GM21529 (cell line): ENCODE results near the gene ADGRV1.
"Not testable (repeated sequence)": the region's sequence is repeated elsewhere in the genome, so short reads cannot be mapped to it uniquely, and the experiment has no call there.

ENCODE experiments used
- ATAC-seq: cut with Tn5 transposase; IDR thresholded peaks from one replicate; pipeline ENCODE4 v1.9.1; 2021; ENCODE audit not compliant: unreplicated experiment

Gene ADGRV1

DNA sequence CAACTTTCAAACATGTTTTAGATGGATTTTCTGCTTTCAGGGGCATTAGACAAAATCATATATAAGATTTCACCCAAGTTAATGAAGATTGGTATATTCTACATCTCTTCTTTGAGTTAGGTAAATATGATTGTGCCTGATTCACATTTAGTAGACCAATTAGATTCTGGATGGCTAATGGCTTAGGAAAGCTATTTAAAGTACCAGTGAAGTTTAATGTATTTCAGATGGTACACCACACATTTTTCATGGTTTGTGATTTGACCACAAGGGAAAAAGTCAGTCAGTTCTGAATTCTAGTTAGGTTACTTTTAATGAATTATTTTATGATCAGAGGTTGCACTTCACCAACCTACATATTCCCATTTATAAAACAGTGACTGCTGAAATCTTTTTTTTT is 409.7 kb downstream of the ADGRV1 start:
- no peak for ATAC-seq

DNA sequence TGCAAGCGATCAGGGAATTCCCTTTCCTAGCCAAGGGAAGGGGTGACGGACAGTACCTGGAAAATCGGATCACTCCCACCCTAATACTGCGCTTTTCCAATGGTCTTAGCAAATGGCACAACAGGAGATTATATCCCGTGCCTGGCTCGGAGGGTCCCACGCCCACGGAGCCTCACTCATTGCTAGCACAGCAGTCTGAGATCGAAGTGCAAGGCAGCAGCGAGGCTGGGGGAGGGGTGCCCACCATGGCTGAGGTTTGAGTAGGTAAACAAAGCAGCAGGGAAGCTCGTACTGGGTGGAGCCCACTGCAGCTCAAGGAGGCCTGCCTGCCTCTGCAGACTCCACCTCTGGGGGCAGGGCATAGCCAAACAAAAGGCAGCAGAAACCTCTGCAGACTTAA is 411.3 kb downstream of the ADGRV1 start:
- not testable (repeated sequence) for ATAC-seq

DNA sequence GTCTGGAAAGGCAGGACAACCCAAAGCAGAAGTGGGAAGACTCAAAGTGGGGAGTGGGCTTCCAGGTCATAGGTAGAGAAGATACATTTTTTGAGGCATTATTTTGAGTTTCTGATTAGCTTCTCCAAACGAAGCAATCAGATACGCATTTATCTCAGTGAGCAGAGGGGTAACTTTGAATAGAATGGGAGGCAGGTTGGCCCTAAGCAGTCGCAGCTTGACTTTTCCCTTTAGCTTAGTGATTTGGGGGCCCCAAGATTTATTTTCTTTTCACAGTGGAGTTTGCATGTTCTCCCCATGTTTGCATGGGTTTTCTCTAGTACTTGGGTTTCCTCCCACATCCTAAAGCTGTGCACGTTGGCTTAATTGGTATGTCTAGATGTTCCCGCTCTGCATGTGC is 422.6 kb downstream of the ADGRV1 start:
- no peak for ATAC-seq

DNA sequence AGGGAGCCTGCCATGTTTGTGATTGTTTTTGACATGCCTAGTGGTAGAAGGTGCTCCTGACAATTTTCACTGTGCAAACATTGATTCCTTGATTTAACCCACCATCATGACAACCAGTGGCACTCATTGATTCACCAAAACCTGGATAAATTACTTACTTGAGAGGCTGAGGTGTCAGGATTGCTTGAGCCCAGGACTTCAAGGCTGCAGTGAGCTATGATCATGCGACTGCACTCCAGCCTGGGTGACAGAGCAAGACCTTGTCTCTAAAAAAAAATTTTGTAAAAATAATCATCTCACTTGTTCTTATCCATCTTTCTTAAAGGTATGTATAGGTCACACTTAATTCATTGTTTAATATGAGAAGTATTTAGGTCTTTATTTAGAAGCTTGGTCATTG is 423.2 kb downstream of the ADGRV1 start:
- ATAC-seq = no peak

DNA sequence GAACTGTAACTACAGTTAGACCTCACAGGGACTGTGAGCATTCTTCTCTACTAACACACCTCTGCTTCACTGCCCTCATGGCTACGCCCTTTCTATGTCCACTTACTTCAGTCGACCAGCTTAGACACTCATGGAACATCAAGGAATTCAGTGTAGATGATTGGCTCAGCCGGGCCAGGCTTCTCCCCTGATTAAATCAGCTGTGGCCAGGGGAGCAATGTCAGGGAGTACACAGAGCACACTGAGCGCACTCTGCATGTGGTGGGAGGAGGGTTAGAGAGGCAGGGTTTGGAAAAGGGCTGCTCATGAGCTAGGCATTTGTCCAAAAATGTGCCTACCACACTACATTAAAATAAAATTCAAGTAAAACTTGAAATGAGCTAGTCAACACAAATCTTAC is 424.0 kb downstream of the ADGRV1 start:
- ATAC-seq = no peak

GRCh38 chr5:90983148-90983547 is 424.6 kb downstream of the ADGRV1 start:
- ATAC-seq = no peak

DNA sequence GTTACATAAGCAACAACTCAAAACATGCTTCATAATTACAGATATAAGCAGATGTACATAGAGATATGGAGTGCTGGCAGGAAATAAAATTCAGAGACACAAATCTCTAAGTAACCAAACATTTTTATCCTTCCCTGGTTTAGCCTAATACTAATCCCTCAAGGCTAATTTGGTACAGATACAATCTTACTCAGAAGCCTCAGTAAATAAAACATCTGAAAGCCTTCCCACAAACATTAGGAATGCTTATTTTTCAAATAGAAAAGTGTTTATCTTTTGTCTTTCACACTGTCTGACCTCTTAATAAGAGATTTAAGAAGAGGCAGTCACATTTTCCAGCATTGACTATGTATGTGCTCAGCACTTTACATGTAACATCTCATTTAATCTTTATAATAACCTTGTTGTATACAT is 425.1 kb downstream of the ADGRV1 start:
- ATAC-seq = no peak

- no peak for ATAC-seq
Observed at GRCh38 chr5:90985341-90985740, 426.7 kb downstream of the ADGRV1 start.

- ATAC-seq = no peak
Observed at GRCh38 chr5:90987726-90988125, 429.1 kb downstream of the ADGRV1 start.

- ATAC-seq = no peak
Observed at GRCh38 chr5:90991201-90991600, 432.6 kb downstream of the ADGRV1 start.

DNA sequence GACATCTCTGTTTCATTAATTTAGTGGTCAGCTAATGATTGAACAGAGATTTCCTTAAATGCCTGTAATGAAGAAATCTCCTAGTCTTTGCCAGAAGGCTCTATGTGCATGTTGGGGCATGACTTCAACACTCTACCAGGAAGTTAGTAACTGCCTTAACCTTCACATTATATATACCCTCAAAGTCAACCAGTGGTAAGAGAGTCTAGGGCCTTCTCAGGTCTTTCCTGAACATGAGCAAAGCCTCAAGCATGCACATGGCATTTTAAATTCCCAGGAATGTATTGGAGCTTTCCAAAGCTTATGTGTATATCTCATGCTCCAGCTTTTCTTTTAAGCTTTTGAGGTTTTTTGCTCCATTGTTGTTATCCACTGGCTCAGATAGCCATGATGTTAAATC is 436.2 kb downstream of the ADGRV1 start:
- ATAC-seq = no peak

DNA sequence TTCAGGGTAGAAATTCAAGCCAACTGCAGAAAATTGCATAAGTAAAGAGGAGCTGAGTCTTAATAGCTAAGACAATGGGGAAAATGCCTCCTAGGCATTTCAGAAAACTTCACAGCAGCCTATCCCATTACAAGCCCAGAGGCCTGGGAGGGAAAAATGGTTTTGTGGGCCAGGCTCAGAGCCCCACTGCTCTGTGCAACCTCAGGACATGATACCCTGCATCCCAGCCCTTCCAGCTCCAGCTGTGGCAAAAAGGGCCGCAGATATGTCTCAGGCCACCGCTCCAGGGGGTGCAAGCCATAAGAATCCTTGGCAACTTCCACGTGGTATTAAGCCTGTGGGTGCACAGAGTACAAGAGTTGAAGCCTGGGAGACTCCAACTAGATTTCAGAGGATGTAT is 437.5 kb downstream of the ADGRV1 start:
- no peak for ATAC-seq

DNA sequence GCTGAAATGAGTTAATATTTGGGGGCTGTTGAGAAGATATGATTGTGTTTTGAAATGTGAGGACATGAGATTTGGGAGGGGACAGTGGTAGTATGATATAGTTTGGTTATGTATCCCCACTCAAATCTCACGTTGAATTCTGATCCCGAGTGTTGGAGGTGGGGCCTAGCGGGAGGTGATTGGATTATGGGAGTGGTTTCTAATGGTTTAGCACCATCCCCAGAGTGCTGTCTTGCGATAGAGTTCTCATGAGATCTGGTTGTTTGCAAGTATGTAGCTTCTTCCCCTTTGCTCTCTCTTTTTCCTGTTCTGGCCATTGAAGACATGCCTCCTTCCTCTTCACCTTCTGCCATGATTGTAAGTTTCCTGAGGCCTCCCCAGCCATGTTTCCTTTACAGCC is 438.5 kb downstream of the ADGRV1 start:
- no peak for ATAC-seq

GRCh38 chr5:91000743-91001142 is 442.1 kb downstream of the ADGRV1 start:
- ATAC-seq = no peak

DNA sequence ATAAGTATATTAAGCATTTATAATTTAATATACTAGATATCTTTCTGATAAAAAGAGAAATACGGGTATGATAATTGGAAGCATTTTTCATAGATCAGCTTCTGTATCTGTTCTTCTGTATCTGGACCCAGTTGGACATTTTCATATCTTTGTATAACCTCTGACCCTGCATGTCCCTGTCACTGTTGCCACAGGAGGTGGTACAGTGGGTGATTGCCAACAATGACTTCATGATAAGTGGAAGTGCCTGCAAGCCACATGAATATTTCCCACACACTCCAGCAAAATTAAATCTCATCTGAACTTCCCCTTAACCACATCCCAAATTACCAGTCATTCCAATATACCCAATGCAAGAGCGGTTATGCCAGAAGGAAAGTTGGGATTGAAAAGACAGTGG is 448.1 kb downstream of the ADGRV1 start:
- no peak for ATAC-seq

GRCh38 chr5:91007251-91007650 is 448.7 kb downstream of the ADGRV1 start:
- ATAC-seq = no peak

- ATAC-seq = no peak
Observed at GRCh38 chr5:91007780-91008402, 449.3 kb downstream of the ADGRV1 start.

DNA sequence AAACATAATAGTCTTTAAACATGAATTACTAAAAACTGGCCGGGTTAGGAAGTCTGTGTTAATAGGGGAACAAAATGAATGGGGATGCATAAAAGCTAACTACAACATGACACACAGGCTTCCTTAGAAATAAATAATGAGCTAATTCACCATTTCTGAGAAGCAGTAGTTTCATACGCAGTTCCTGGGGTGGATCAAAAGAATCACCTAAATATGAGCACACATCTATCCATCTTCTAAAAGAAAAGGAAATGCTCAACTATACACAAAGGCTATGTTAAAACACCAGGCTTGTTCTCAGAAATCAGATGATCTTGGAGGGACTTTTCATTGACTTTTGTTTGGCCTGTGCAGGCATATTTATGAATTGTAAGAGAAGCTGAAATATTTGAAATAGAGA is 451.5 kb downstream of the ADGRV1 start:
- no peak for ATAC-seq

DNA sequence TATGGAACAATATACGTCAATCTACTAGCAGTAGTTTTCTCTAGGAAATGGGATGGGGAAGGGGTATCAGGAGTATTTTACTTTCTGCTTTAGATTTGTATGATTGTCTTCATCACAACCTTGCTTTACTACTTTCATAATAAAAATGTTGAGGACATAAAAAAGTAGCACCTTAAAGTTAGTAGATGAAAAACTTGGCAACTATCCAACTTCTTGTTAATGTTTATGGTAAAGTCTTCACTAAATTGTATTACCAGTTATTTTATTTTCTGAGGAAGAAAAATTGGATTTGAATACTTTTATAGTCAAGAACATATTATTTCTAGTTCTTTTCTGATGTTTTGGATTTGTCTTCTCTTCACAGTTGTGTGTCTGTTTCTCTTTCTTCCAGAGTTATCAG is 452.4 kb downstream of the ADGRV1 start:
- ATAC-seq = no peak

DNA sequence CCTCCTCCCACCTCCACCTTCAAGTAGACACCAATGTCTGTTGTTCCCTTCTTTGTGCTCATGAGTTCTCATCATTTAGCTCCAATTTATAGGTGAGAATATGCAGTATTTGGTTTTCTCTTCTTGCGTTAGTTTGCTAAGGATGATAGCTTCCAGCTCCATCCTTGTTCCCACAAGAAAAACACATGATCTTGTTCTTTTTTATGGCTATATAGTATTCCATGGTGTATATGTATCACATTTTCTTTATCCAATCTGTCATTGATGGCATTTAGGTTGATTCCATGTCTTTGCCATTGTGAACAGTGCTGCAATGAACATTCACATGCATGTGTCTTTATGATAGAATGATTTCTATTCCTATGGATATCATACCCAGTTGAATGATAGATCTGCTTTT is 454.3 kb downstream of the ADGRV1 start:
- ATAC-seq = not testable (repeated sequence)

DNA sequence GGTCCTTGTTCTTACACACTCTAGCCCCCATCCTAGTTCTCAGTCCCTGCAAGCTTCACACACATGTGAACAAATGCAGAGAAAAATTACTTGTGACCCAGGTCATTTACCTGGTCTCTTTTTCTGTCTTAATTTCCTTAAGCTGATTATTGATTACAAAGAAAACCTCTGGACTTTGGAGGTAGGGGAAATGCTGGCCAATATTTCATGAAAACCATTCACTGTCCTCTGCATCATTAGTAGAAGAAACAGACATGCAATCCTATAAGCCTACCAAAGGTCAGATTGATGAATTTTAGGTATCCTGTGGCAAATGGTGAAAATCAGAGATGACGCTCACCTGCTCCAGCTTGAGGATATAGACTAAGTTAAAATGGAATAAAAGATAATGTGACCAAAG is 457.7 kb downstream of the ADGRV1 start:
- no peak for ATAC-seq

DNA sequence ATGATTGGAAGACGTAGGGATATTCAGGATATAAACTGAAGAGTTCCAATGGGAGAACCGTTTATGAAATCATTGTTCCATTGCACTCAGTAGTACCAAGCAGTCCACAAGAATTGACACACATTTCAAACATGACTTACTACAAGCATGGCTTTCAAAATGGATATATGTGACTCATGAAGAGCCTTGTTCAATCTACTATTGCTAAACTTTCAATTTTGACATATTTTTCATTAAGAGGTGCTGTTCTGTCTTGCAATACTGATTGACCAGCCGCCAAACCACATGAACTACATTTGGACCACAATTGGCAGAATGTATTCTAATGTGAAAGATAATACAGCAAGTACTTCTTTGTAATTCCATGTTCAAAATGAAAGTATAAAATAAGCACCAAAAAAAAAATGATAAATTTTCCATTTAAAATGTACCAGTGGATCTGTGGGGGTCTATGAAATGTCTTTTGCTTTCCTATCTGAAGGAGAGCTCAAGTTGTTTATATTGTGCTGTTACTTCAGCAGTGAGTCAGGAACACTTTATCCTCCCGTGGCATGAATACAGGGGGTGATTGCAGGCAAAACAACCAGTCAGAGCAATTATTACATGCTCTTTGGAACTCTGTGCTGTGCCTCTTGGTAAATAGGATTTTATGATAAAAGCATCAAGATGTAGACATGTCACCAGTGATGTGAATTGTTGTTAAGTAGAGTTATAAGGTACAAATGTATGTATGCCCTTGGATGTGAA is 458.5 kb downstream of the ADGRV1 start:
- no peak for ATAC-seq

DNA sequence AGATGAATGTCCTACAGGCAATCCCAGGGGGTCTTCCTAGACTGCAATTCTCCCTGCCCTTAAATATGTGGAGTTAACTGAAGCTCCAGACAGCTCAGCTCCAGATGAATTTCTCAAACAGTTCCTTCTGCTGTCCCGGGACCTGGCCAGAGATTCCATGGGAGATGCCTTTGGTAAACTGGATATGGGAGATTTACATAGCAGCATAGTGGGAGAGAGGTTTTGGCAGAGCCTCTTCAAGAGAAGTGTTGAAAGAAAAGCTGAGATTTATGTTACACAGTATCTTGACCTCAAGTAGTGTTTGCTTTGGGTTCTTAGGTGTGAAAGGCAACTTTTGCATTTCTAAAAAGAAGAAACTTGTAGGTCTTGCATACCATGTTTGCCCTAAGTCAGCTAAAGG is 459.6 kb downstream of the ADGRV1 start:
- ATAC-seq = no peak
